SK-N-SH treated with all-trans-retinoic acid at 6 μM for 48 hours (cell line): ENCODE data around the gene FZD1.

Experiments
- CREB5 ChIP-seq: fragments of 250-450 bp; sonication (Bioruptor Pico); IDR thresholded peaks from 2 replicates; pipeline ENCODE4 v1.5.1; 2020; ENCODE audit warnings: low read depth, mild to moderate bottlenecking, moderate library complexity
- ISL1 ChIP-seq: fragments of 250-450 bp; sonication (Bioruptor Pico); IDR thresholded peaks from 2 replicates; pipeline ENCODE4 v2.1.2; 2022; ENCODE audit warnings: mild to moderate bottlenecking, moderate library complexity
- POU6F1 ChIP-seq: fragments of 250-450 bp; sonication (Bioruptor Pico); IDR thresholded peaks from 2 replicates; pipeline ENCODE4 v1.8.0; 2021; ENCODE audit warnings: low read depth, mild to moderate bottlenecking, moderate library complexity, borderline replicate concordance
- ZFP3 ChIP-seq: fragments of 250-450 bp; sonication (Bioruptor Pico); IDR thresholded peaks from 2 replicates; pipeline ENCODE4 v1.5.0; 2020; ENCODE audit warnings: mild to moderate bottlenecking, moderate library complexity
- ZNF565 ChIP-seq: fragments of 450-650 bp; formaldehyde crosslinking; conservative IDR thresholded peaks from 2 replicates; pipeline ENCODE4 v1.5.0; 2020; ENCODE audit warnings: low read depth, mild to moderate bottlenecking, moderate library complexity
- ZNF8 ChIP-seq: fragments of 450-650 bp; formaldehyde crosslinking; IDR thresholded peaks from 2 replicates; pipeline ENCODE4 v1.5.0; 2020; ENCODE audit warnings: mild to moderate bottlenecking, moderate library complexity

GRCh38 chr7:91247500-91247899 is 16.7 kb upstream of the FZD1 start:
- TF ChIP-seq ZFP3 (CRISPR knock-in tag) (no peak), ISL1 (CRISPR knock-in tag) (no peak), CREB5 (no peak), ZNF8 (no peak), ZNF565 (no peak), POU6F1 (CRISPR knock-in tag) (no peak)
